Measurements from ENCODE around the gene ORMDL2. TPM values are rescaled to one million over a fixed set of nuclear protein-coding genes. Genes with fewer than 3 reads are reported as not detected.
"Not testable (repeated sequence)": the region's sequence is repeated elsewhere in the genome, so short reads cannot be mapped to it uniquely, and the experiment has no call there.

ORMDL2 gene
- total and polyA plus RNA-seq, 2 experiments from 2014 or later, result 28.6 to 106 TPM

- DNase-seq (ENCODE audit: low spot score), result no peak
- TF ChIP-seq CTCF (IDR thresholded peaks at IDR 0.05; ENCODE audit: poor library complexity), result no peak
- TF ChIP-seq EZH2phosphoT487 (IDR thresholded peaks at IDR 0.05; ENCODE audit: low read depth, severe bottlenecking, unreplicated experiment), result no peak
- no peak for TF ChIP-seq EZH2 (IDR thresholded peaks at IDR 0.05; ENCODE audit: borderline replicate concordance)
- Histone ChIP-seq H3K9me3 (ENCODE audit: low read depth) (no peaks in the 10 kb centered on the region), H2AFZ (no peak overlapping the region), H4K20me1 (ENCODE audit: insufficient read depth, poor library complexity, severe bottlenecking) (no peaks in the 10 kb centered on the region), H3K9me2 (replicated peaks; ENCODE audit: insufficient read depth) (no peaks in the 10 kb centered on the region), H3K27ac (no peak overlapping the region), H3K27me3 (no peaks in the 10 kb centered on the region), H3K4me3 (no peak overlapping the region), H3K4me2 (no peak overlapping the region), H3K4me1 (ENCODE audit: insufficient read depth) (no peaks in the 10 kb centered on the region), H3K36me3 (replicated peaks; ENCODE audit: insufficient read depth, low read depth) (no peaks in the 10 kb centered on the region), H3K79me2 (no peaks in the 10 kb centered on the region)
Measured at GRCh38 chr12:55862286-55862685, 44.4 kb downstream of the ORMDL2 start.

- H3K27ac ChIP-seq; H3K4me3 ChIP-seq; H2AFZ ChIP-seq; H3K4me2 ChIP-seq; H3K9me3 ChIP-seq (ENCODE audit: low read depth); H4K20me1 ChIP-seq (ENCODE audit: insufficient read depth, poor library complexity, severe bottlenecking); H3K4me1 ChIP-seq (ENCODE audit: insufficient read depth); H3K79me2 ChIP-seq; DNase-seq (ENCODE audit: low spot score); H3K36me3 ChIP-seq (replicated peaks; ENCODE audit: insufficient read depth, low read depth); H3K27me3 ChIP-seq; H3K9me2 ChIP-seq (replicated peaks; ENCODE audit: insufficient read depth): not testable (repeated sequence)
- 96% methylated on average over 13 of the region's 13 CpGs for WGBS (ENCODE audit: low lambda C conversion rate, missing lambda C conversion rate)
Measured at GRCh38 chr12:55862931-55863330, 45.1 kb downstream of the ORMDL2 start.

- no peaks in the 10 kb centered on the region for H3K27me3 ChIP-seq
- no peak overlapping the region for H3K4me2 ChIP-seq
- no peak overlapping the region for H2AFZ ChIP-seq
- H3K79me2 ChIP-seq, result no peaks in the 10 kb centered on the region
- no peaks in the 10 kb centered on the region for H3K9me2 ChIP-seq (replicated peaks; ENCODE audit: insufficient read depth)
- no peak for DNase-seq (ENCODE audit: low spot score)
- H3K4me3 ChIP-seq, result no peak overlapping the region
- WGBS (ENCODE audit: low lambda C conversion rate, missing lambda C conversion rate), result 93% methylated on average over 2 of the region's 2 CpGs
- no peaks in the 10 kb centered on the region for H4K20me1 ChIP-seq (ENCODE audit: insufficient read depth, poor library complexity, severe bottlenecking)
- H3K27ac ChIP-seq, result no peak overlapping the region
- no peaks in the 10 kb centered on the region for H3K4me1 ChIP-seq (ENCODE audit: insufficient read depth)
- H3K9me3 ChIP-seq (ENCODE audit: low read depth), result no peaks in the 10 kb centered on the region
- TF ChIP-seq EZH2phosphoT487 (IDR thresholded peaks at IDR 0.05; ENCODE audit: low read depth, severe bottlenecking, unreplicated experiment) (no peak), CTCF (IDR thresholded peaks at IDR 0.05; ENCODE audit: poor library complexity) (no peak), EZH2 (IDR thresholded peaks at IDR 0.05; ENCODE audit: borderline replicate concordance) (no peak)
- no peaks in the 10 kb centered on the region for H3K36me3 ChIP-seq (replicated peaks; ENCODE audit: insufficient read depth, low read depth)
Measured at GRCh38 chr12:55865327-55865726, 47.5 kb downstream of the ORMDL2 start.

GRCh38 chr12:55866454-55867004 is 48.7 kb downstream of the ORMDL2 start:
- over 99% methylated on average over 3 of the region's 3 CpGs for WGBS (ENCODE audit: low lambda C conversion rate, missing lambda C conversion rate)
- not testable (repeated sequence) for H3K27ac ChIP-seq; DNase-seq (ENCODE audit: low spot score); H3K4me3 ChIP-seq; H3K9me3 ChIP-seq (ENCODE audit: low read depth); H4K20me1 ChIP-seq (ENCODE audit: insufficient read depth, poor library complexity, severe bottlenecking); H3K79me2 ChIP-seq; H3K4me1 ChIP-seq (ENCODE audit: insufficient read depth); H3K36me3 ChIP-seq (replicated peaks; ENCODE audit: insufficient read depth, low read depth); H3K9me2 ChIP-seq (replicated peaks; ENCODE audit: insufficient read depth); H3K27me3 ChIP-seq; H3K4me2 ChIP-seq; H2AFZ ChIP-seq

Other genes with a start within 250 kb of the ORMDL2 start
- gene OR2AP1, start 245.6 kb upstream of the ORMDL2 start, total RNA-seq, result not detected in 2 replicates
- gene OR2AP1, start 245.6 kb upstream of the ORMDL2 start, polyA plus RNA-seq, result not detected in 2 replicates
- gene OR10P1, start 181.1 kb upstream of the ORMDL2 start, total RNA-seq, result not detected in 2 replicates
- not detected in 2 replicates for gene OR10P1, start 181.1 kb upstream of the ORMDL2 start, polyA plus RNA-seq
- 13.0 and 15.2 TPM in 2 replicates for gene ITGA7, start 110.1 kb upstream of the ORMDL2 start, total RNA-seq
- gene ITGA7, start 110.1 kb upstream of the ORMDL2 start, polyA plus RNA-seq, result 18.9 and 22.8 TPM in 2 replicates
- gene BLOC1S1, start 102.0 kb upstream of the ORMDL2 start, total RNA-seq, result 159 and 177 TPM in 2 replicates
- gene BLOC1S1, start 102.0 kb upstream of the ORMDL2 start, polyA plus RNA-seq, result 227 and 236 TPM in 2 replicates
- 36.2 and 48.7 TPM in 2 replicates for gene RDH5, start 97.6 kb upstream of the ORMDL2 start, total RNA-seq
- 38.0 and 43.7 TPM in 2 replicates for gene RDH5, start 97.6 kb upstream of the ORMDL2 start, polyA plus RNA-seq
- gene CD63, start 89.0 kb upstream of the ORMDL2 start, total RNA-seq, result 1,401 and 1,504 TPM in 2 replicates
- gene CD63, start 89.0 kb upstream of the ORMDL2 start, polyA plus RNA-seq, result 2,624 and 2,749 TPM in 2 replicates
- gene GDF11, start 74.9 kb upstream of the ORMDL2 start, total RNA-seq, result 7.9 and 10.8 TPM in 2 replicates
- gene GDF11, start 74.9 kb upstream of the ORMDL2 start, polyA plus RNA-seq, result 3.7 and 4.1 TPM in 2 replicates
- gene SARNP, start 317 bp upstream of the ORMDL2 start, total RNA-seq, result 84.2 and 118 TPM in 2 replicates
- gene SARNP, start 317 bp upstream of the ORMDL2 start, polyA plus RNA-seq, result 103 and 117 TPM in 2 replicates
- 29.4 and 43.4 TPM in 2 replicates for gene DNAJC14, start 11.5 kb downstream of the ORMDL2 start, total RNA-seq
- gene DNAJC14, start 11.5 kb downstream of the ORMDL2 start, polyA plus RNA-seq, result 24.5 and 26.5 TPM in 2 replicates
- gene MMP19, start 24.9 kb downstream of the ORMDL2 start, total RNA-seq, result 6.1 and 6.4 TPM in 2 replicates
- 10.8 and 16.4 TPM in 2 replicates for gene MMP19, start 24.9 kb downstream of the ORMDL2 start, polyA plus RNA-seq
- gene PYM1, start 109.9 kb downstream of the ORMDL2 start, total RNA-seq, result 33.7 and 44.5 TPM in 2 replicates
- 39.9 and 51.1 TPM in 2 replicates for gene PYM1, start 109.9 kb downstream of the ORMDL2 start, polyA plus RNA-seq
- 25.3 and 27.0 TPM in 2 replicates for gene DGKA, start 113.1 kb downstream of the ORMDL2 start, total RNA-seq
- gene DGKA, start 113.1 kb downstream of the ORMDL2 start, polyA plus RNA-seq, result 25.4 and 25.9 TPM in 2 replicates
- 8.6 and 15.3 TPM in 2 replicates for gene PMEL, start 148.0 kb downstream of the ORMDL2 start, total RNA-seq
- 27.9 and 34.2 TPM in 2 replicates for gene PMEL, start 148.0 kb downstream of the ORMDL2 start, polyA plus RNA-seq
- gene CDK2, start 148.8 kb downstream of the ORMDL2 start, total RNA-seq, result 26.6 and 31.1 TPM in 2 replicates
- gene CDK2, start 148.8 kb downstream of the ORMDL2 start, polyA plus RNA-seq, result 23.9 and 25.8 TPM in 2 replicates
- gene RAB5B, start 156.0 kb downstream of the ORMDL2 start, total RNA-seq, result 79.1 and 93.4 TPM in 2 replicates
- gene RAB5B, start 156.0 kb downstream of the ORMDL2 start, polyA plus RNA-seq, result 101 and 103 TPM in 2 replicates
- gene SUOX, start 179.2 kb downstream of the ORMDL2 start, total RNA-seq, result 26.9 and 30.2 TPM in 2 replicates
- 19.7 and 25.6 TPM in 2 replicates for gene SUOX, start 179.2 kb downstream of the ORMDL2 start, polyA plus RNA-seq
- gene IKZF4, start 203.0 kb downstream of the ORMDL2 start, total RNA-seq, result 1.6 and 6.7 TPM in 2 replicates
- 3.5 and 5.3 TPM in 2 replicates for gene IKZF4, start 203.0 kb downstream of the ORMDL2 start, polyA plus RNA-seq
- 665 and 673 TPM in 2 replicates for gene RPS26, start 223.9 kb downstream of the ORMDL2 start, total RNA-seq
- 245 and 252 TPM in 2 replicates for gene RPS26, start 223.9 kb downstream of the ORMDL2 start, polyA plus RNA-seq

Measured in hepatocyte (in vitro differentiated cells).